Measurements from ENCODE around the gene KRT13.
A peak's percentile ranks its signal among the peaks of the same experiment; 100 is the strongest.

DNA sequence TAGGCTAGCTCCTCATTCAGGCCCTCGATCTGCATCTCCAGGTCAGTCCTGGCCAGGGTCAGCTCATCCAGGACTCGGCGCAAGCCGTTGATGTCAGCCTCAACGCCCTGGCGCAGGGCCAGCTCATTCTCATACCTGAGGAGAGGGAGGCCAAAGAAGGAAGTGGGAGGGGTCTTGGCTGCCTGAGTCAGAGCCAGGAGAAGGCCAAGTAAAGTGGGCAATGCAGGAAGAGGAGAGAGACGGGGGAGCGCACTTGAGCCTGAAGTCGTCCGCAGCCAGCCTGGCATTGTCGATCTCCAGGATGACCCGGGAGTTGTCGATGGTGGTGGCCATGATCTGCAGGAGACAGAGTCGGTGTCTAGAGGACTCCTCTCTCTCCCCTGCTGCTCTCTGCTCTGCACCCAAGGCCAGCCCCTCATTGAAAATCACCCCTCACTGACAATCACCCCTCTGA lies 11.4 kb upstream of the KRT13 start:
- TF ChIP-seq CTCF (IDR thresholded peaks at IDR 0.05) = no peak
- no peak for TF ChIP-seq POLR2A (IDR thresholded peaks at IDR 0.05)
- peak in 1 of 3 donors; percentile 3 for TF ChIP-seq POLR2AphosphoS5 (IDR thresholded peaks at IDR 0.05)

All from breast epithelium (tissue), 3 donors.